GM21723 (cell line): ENCODE results near the gene COL4A1.

Experiments used
- ATAC-seq: cut with Tn5 transposase; IDR thresholded peaks from one replicate; pipeline ENCODE4 v1.9.1; 2021; ENCODE audit warnings: mild to moderate bottlenecking, moderate library complexity; ENCODE audit not compliant: unreplicated experiment

Gene COL4A1

GRCh38 chr13:110310541-110311442 lies 3.8 kb upstream of the COL4A1 start:
- ATAC-seq = no peak

GRCh38 chr13:110309661-110310524 lies 2.9 kb upstream of the COL4A1 start:
- ATAC-seq = no peak

- no peak for ATAC-seq
These were observed 1.9 kb upstream of the COL4A1 start for GRCh38 chr13:110308656-110309359.

GRCh38 chr13:110307767-110308655 lies 1.1 kb upstream of the COL4A1 start:
- no peak for ATAC-seq

GRCh38 chr13:110306340-110306959 lies 507 bp downstream of the COL4A1 start:
- ATAC-seq = no peak

- no peak for ATAC-seq
These were observed 1.0 kb downstream of the COL4A1 start for GRCh38 chr13:110305949-110306339.

- ATAC-seq = no peak
These were observed 1.4 kb downstream of the COL4A1 start for GRCh38 chr13:110305544-110305943.

GRCh38 chr13:110305001-110305400 lies 2.0 kb downstream of the COL4A1 start:
- no peak for ATAC-seq

- ATAC-seq = no peak
These were observed 2.7 kb downstream of the COL4A1 start for GRCh38 chr13:110304256-110304655.

GRCh38 chr13:110303644-110304043 lies 3.3 kb downstream of the COL4A1 start:
- no peak for ATAC-seq

- ATAC-seq = no peak
These were observed 4.0 kb downstream of the COL4A1 start for GRCh38 chr13:110302997-110303396.

- no peak for ATAC-seq
These were observed 5.1 kb downstream of the COL4A1 start for GRCh38 chr13:110301606-110302553.

GRCh38 chr13:110301083-110301482 lies 5.9 kb downstream of the COL4A1 start:
- no peak for ATAC-seq

GRCh38 chr13:110300090-110300815 lies 6.7 kb downstream of the COL4A1 start:
- no peak for ATAC-seq

GRCh38 chr13:110299283-110299840 lies 7.6 kb downstream of the COL4A1 start:
- no peak for ATAC-seq

GRCh38 chr13:110298505-110299282 lies 8.3 kb downstream of the COL4A1 start:
- ATAC-seq = no peak
